ENCODE data around the gene MC5R.
A peak's percentile ranks its signal among the peaks of the same experiment; 100 is the strongest.

Gene MC5R

GRCh38 chr18:13823707-13824395, at the start of gene MC5R:
Gene MC5R (plus strand): TSS chr18:13824149. CDS start chr18:13825766, 1,617 bp downstream.
- Histone ChIP-seq H3K36me3 (ENCODE audit: insufficient read depth, insufficient read length, low read length) (no peaks in the 10 kb centered on the region), H3K4me3 (ENCODE audit: insufficient read length, low read depth) (peak within 1 kb of the TSS; percentile 36), H3K4me1 (ENCODE audit: insufficient read depth, insufficient read length) (no peaks in the 10 kb centered on the region), H3K9me3 (ENCODE audit: insufficient read depth, low read length) (no peaks in the 10 kb centered on the region), H3K27me3 (ENCODE audit: insufficient read depth, insufficient read length) (peaks cover 24% of the 10 kb centered on the region), H3K9ac (ENCODE audit: insufficient read length, low read depth) (peak within 1 kb of the TSS; percentile 50)
- no peak for DNase-seq (ENCODE audit: low read depth, low spot score)
- TF ChIP-seq SUZ12 (IDR thresholded peaks at IDR 0.05; ENCODE audit: extremely low read depth, insufficient read depth, insufficient read length) (no peak), YY1 (IDR thresholded peaks at IDR 0.05; ENCODE audit: insufficient read depth, insufficient read length) (no peak), ZNF274 (IDR thresholded peaks at IDR 0.05; ENCODE audit: low read depth, low read length) (no peak)

GRCh38 chr18:13775058-13775457, 48.9 kb upstream of the MC5R start:
- H3K9ac ChIP-seq (ENCODE audit: insufficient read length, low read depth), result no peak overlapping the region
- H3K4me1 ChIP-seq (ENCODE audit: insufficient read depth, insufficient read length), result peaks cover 3% of the 10 kb centered on the region
- no peak for TF ChIP-seq YY1 (IDR thresholded peaks at IDR 0.05; ENCODE audit: insufficient read depth, insufficient read length)
- no peak for TF ChIP-seq SUZ12 (IDR thresholded peaks at IDR 0.05; ENCODE audit: extremely low read depth, insufficient read depth, insufficient read length)
- TF ChIP-seq ZNF274 (IDR thresholded peaks at IDR 0.05; ENCODE audit: low read depth, low read length), result no peak

DNA sequence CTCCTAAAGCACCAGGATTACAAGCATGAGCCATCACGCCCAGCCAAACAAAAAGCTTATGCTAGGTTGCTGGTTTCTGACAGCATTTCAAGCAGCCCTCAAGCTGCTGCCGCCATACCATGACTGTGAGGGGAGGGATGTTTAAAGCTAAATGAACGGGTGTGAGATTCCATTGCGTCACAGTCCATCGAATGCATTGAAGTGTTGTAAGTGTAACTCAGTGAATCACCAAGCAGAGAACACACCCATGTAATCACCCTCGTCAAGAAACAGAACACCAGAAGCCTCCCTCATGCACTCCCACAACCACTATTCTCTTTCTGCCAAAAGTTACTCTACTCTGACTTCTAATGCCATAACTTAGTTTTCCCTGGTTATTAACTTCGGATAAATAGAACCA, 32.8 kb upstream of the MC5R start:
- DNase-seq (ENCODE audit: low read depth, low spot score), result no peak
- Histone ChIP-seq H3K9ac (ENCODE audit: insufficient read length, low read depth) (no peak overlapping the region), H3K36me3 (ENCODE audit: insufficient read depth, insufficient read length, low read length) (no peaks in the 10 kb centered on the region), H3K27me3 (ENCODE audit: insufficient read depth, insufficient read length) (no peaks in the 10 kb centered on the region), H3K9me3 (ENCODE audit: insufficient read depth, low read length) (no peaks in the 10 kb centered on the region), H3K4me1 (ENCODE audit: insufficient read depth, insufficient read length) (no peaks in the 10 kb centered on the region), H3K4me3 (ENCODE audit: insufficient read length, low read depth) (no peak overlapping the region)
- TF ChIP-seq YY1 (IDR thresholded peaks at IDR 0.05; ENCODE audit: insufficient read depth, insufficient read length), result no peak
- no peak for TF ChIP-seq SUZ12 (IDR thresholded peaks at IDR 0.05; ENCODE audit: extremely low read depth, insufficient read depth, insufficient read length)
- TF ChIP-seq ZNF274 (IDR thresholded peaks at IDR 0.05; ENCODE audit: low read depth, low read length), result no peak

More at GRCh38 chr18:13775058-13775457, 48.9 kb upstream of the MC5R start:
- H3K36me3 ChIP-seq (ENCODE audit: insufficient read depth, insufficient read length, low read length), result no peaks in the 10 kb centered on the region
- no peak for DNase-seq (ENCODE audit: low read depth, low spot score)
- H3K27me3 ChIP-seq (ENCODE audit: insufficient read depth, insufficient read length), result no peaks in the 10 kb centered on the region
- H3K4me3 ChIP-seq (ENCODE audit: insufficient read length, low read depth), result no peak overlapping the region
- H3K9me3 ChIP-seq (ENCODE audit: insufficient read depth, low read length), result no peaks in the 10 kb centered on the region

- Histone ChIP-seq H3K36me3 (ENCODE audit: insufficient read depth, insufficient read length, low read length) (no peaks in the 10 kb centered on the region), H3K4me3 (ENCODE audit: insufficient read length, low read depth) (no peak overlapping the region), H3K9me3 (ENCODE audit: insufficient read depth, low read length) (no peaks in the 10 kb centered on the region), H3K27me3 (ENCODE audit: insufficient read depth, insufficient read length) (no peaks in the 10 kb centered on the region), H3K9ac (ENCODE audit: insufficient read length, low read depth) (no peak overlapping the region), H3K4me1 (ENCODE audit: insufficient read depth, insufficient read length) (peaks cover 2% of the 10 kb centered on the region)
- DNase-seq (ENCODE audit: low read depth, low spot score), result no peak
- no peak for TF ChIP-seq YY1 (IDR thresholded peaks at IDR 0.05; ENCODE audit: insufficient read depth, insufficient read length)
- no peak for TF ChIP-seq ZNF274 (IDR thresholded peaks at IDR 0.05; ENCODE audit: low read depth, low read length)
- TF ChIP-seq SUZ12 (IDR thresholded peaks at IDR 0.05; ENCODE audit: extremely low read depth, insufficient read depth, insufficient read length), result no peak
Measured at GRCh38 chr18:13793819-13794218, 30.1 kb upstream of the MC5R start.

- no peak for TF ChIP-seq ZNF274 (IDR thresholded peaks at IDR 0.05; ENCODE audit: low read depth, low read length)
- no peak for TF ChIP-seq YY1 (IDR thresholded peaks at IDR 0.05; ENCODE audit: insufficient read depth, insufficient read length)
- TF ChIP-seq SUZ12 (IDR thresholded peaks at IDR 0.05; ENCODE audit: extremely low read depth, insufficient read depth, insufficient read length), result no peak
- Histone ChIP-seq H3K9ac (ENCODE audit: insufficient read length, low read depth) (no peak overlapping the region), H3K9me3 (ENCODE audit: insufficient read depth, low read length) (no peaks in the 10 kb centered on the region), H3K36me3 (ENCODE audit: insufficient read depth, insufficient read length, low read length) (no peaks in the 10 kb centered on the region), H3K4me3 (ENCODE audit: insufficient read length, low read depth) (no peak overlapping the region), H3K27me3 (ENCODE audit: insufficient read depth, insufficient read length) (peaks cover 4% of the 10 kb centered on the region), H3K4me1 (ENCODE audit: insufficient read depth, insufficient read length) (peaks cover 2% of the 10 kb centered on the region)
- DNase-seq (ENCODE audit: low read depth, low spot score), result no peak
Measured at GRCh38 chr18:13796515-13796914, 27.4 kb upstream of the MC5R start.

DNA sequence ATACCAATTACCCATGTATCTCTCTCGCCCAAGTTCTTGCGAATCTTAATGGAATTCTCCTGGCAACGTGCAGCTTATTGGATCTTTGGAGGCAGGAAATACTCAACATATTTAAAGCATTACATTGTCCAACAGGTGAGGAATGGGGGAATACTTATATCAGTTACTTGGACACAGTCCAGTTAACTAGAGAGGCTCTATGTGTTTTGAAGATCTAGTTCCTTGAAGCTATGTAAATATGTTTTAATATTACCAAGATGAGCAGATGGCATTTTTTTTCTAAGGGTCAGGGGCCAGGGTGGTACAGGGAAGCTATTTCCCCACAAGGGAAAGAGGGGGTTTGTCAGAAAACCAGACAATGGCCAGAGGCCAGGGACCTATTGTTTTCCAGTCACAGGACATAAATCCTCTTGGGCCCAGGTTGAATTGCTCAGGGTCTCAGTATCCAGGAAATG, 26.8 kb upstream of the MC5R start:
- DNase-seq (ENCODE audit: low read depth, low spot score), result no peak
- peaks cover 8% of the 10 kb centered on the region for H3K27me3 ChIP-seq (ENCODE audit: insufficient read depth, insufficient read length)

DNA sequence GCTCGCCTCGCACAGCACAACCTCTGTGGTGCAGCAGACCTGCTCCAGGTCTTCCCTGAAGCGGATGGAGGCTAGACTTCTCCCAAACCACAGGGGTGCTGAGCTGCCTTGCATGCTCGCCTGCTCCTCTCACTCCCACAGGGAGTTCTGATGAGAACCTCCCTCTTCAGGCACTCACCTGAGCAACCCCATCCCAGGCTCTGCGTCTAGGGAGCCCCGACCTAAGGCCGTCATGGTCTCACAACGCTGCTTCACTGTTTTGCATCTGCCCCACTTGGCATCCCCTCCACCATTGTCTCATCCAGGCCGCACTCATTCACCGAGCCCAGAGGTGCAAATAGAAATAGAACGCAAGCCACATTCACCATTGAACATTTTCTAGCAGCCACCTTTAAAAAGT, 24.6 kb upstream of the MC5R start:
- Histone ChIP-seq H3K4me3 (ENCODE audit: insufficient read length, low read depth) (no peak overlapping the region), H3K9ac (ENCODE audit: insufficient read length, low read depth) (no peak overlapping the region), H3K36me3 (ENCODE audit: insufficient read depth, insufficient read length, low read length) (no peaks in the 10 kb centered on the region), H3K27me3 (ENCODE audit: insufficient read depth, insufficient read length) (peaks cover 19% of the 10 kb centered on the region), H3K4me1 (ENCODE audit: insufficient read depth, insufficient read length) (peaks cover 2% of the 10 kb centered on the region), H3K9me3 (ENCODE audit: insufficient read depth, low read length) (no peaks in the 10 kb centered on the region)
- TF ChIP-seq YY1 (IDR thresholded peaks at IDR 0.05; ENCODE audit: insufficient read depth, insufficient read length) (no peak), SUZ12 (IDR thresholded peaks at IDR 0.05; ENCODE audit: extremely low read depth, insufficient read depth, insufficient read length) (no peak), ZNF274 (IDR thresholded peaks at IDR 0.05; ENCODE audit: low read depth, low read length) (no peak)
- no peak for DNase-seq (ENCODE audit: low read depth, low spot score)

More for the DNA sequence above, 26.8 kb upstream of the MC5R start:
- Histone ChIP-seq H3K9ac (ENCODE audit: insufficient read length, low read depth) (no peak overlapping the region), H3K4me1 (ENCODE audit: insufficient read depth, insufficient read length) (peaks cover 2% of the 10 kb centered on the region), H3K4me3 (ENCODE audit: insufficient read length, low read depth) (no peak overlapping the region), H3K9me3 (ENCODE audit: insufficient read depth, low read length) (no peaks in the 10 kb centered on the region), H3K36me3 (ENCODE audit: insufficient read depth, insufficient read length, low read length) (no peaks in the 10 kb centered on the region)
- TF ChIP-seq YY1 (IDR thresholded peaks at IDR 0.05; ENCODE audit: insufficient read depth, insufficient read length) (no peak), SUZ12 (IDR thresholded peaks at IDR 0.05; ENCODE audit: extremely low read depth, insufficient read depth, insufficient read length) (no peak), ZNF274 (IDR thresholded peaks at IDR 0.05; ENCODE audit: low read depth, low read length) (no peak)
